Measurements from ENCODE around the gene GALNT10.

GRCh38 chr5:154228696-154229095 is 38.2 kb downstream of the GALNT10 start:
- TF ChIP-seq POLR2A (IDR thresholded peaks at IDR 0.05) (no peak), CTCF (IDR thresholded peaks at IDR 0.05) (no peak)
